Activated B cell treated with CpG ODN at 0.5 μM for 24 hours (primary cell): Measurements from ENCODE around the gene SYNDIG1. TPM values are rescaled to one million over a fixed set of nuclear protein-coding genes. Genes with fewer than 3 reads are reported as not detected.

Experiments
- ATAC-seq: fragments of 200-7000 bp; cut with Tn5 transposase; one replicate; pipeline ENCODE4 v1.10.0; 2021; ENCODE audit warnings: low read depth, mild to moderate bottlenecking, moderate library complexity
- CTCF ChIA-PET: fragments of 350-600 bp; sonication (Branson Sonifier 250); formaldehyde crosslinking; loops from one replicate; lab custom pipeline; 2021; ENCODE audit warnings: antibody characterized with exemption; lab: Charles Lee
- POLR2A ChIA-PET: fragments of 350-600 bp; sonication (Branson Sonifier 250); formaldehyde crosslinking; loops from one replicate; lab custom pipeline; 2021; ENCODE audit warnings: antibody characterized with exemption; lab: Charles Lee
- DNase-seq: peaks from one replicate; pipeline ENCODE4 v3.0.0; 2022
- H3K27ac Mint-ChIP-seq: one replicate; pipeline ENCODE4 v1.8.0; 2020; ENCODE audit warnings: mixed read lengths
- H3K27me3 Mint-ChIP-seq: one replicate; pipeline ENCODE4 v1.8.0; 2021; ENCODE audit warnings: mixed read lengths
- H3K36me3 Mint-ChIP-seq: one replicate; pipeline ENCODE4 v1.8.0; 2021; ENCODE audit warnings: low read depth, mixed read lengths
- H3K4me1 Mint-ChIP-seq: one replicate; pipeline ENCODE4 v1.8.0; 2021; ENCODE audit warnings: mixed read lengths
- H3K4me3 Mint-ChIP-seq: one replicate; pipeline ENCODE4 v1.8.0; 2020; ENCODE audit warnings: mild to moderate bottlenecking, mixed read lengths
- H3K9me3 Mint-ChIP-seq: one replicate; pipeline ENCODE4 v1.8.0; 2020; ENCODE audit warnings: mixed read lengths
- intact Hi-C: fragments of 100-400 bp; cut with micrococcal nuclease; formaldehyde crosslinking; loops from one replicate; pipeline ENCODE4 v1.15.1; 2024
- total RNA-seq: library from RNA; stranded (reverse); gene quantifications from 2 replicates; pipeline ENCODE4 v1.2.3, GENCODE V29; 2022
- TF ChIP-seq, protein P1 (sequence below): fragments of 200-600 bp; IDR thresholded peaks from one replicate; pipeline ENCODE4 v1.8.0; 2022; ENCODE audit warnings: antibody characterized with exemption, mild to moderate bottlenecking

Gene SYNDIG1
- total RNA-seq, 1 donor from 2014 or later: not detected

DNA sequence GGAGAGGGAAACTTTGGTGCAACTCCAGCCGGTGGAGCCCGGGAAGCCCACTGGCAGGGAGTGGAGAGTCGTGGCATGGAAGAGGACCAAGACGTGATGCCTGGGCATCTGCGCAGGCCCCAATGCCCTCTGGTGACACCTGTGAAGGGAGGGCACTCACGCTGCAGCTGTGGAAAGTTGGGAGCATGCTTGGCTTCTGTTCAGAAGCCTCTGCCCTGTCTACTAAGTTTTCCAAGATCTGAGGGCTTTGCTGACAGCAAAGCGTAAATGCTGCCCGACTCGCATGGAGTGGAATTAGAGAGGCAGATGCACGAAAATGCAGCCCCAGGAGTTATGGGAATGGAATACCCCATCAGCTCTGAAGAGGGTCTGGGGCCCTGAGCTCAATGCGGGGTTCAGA, 75.7 kb downstream of the SYNDIG1 start:
- TF ChIP-seq, protein P1, sequence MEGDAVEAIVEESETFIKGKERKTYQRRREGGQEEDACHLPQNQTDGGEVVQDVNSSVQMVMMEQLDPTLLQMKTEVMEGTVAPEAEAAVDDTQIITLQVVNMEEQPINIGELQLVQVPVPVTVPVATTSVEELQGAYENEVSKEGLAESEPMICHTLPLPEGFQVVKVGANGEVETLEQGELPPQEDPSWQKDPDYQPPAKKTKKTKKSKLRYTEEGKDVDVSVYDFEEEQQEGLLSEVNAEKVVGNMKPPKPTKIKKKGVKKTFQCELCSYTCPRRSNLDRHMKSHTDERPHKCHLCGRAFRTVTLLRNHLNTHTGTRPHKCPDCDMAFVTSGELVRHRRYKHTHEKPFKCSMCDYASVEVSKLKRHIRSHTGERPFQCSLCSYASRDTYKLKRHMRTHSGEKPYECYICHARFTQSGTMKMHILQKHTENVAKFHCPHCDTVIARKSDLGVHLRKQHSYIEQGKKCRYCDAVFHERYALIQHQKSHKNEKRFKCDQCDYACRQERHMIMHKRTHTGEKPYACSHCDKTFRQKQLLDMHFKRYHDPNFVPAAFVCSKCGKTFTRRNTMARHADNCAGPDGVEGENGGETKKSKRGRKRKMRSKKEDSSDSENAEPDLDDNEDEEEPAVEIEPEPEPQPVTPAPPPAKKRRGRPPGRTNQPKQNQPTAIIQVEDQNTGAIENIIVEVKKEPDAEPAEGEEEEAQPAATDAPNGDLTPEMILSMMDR: no peak
- CTCF ChIA-PET: no interaction called here
- intact Hi-C loops: no loop called here
- no peaks in the 10 kb centered on the region for H3K9me3 Mint-ChIP-seq
- H3K27me3 Mint-ChIP-seq: no peaks in the 10 kb centered on the region
- no peaks in the 10 kb centered on the region for H3K36me3 Mint-ChIP-seq
- DNase-seq (no peak), ATAC-seq (no peak)
- peaks cover 12% of the 10 kb centered on the region for H3K4me1 Mint-ChIP-seq
- H3K27ac Mint-ChIP-seq: no peak overlapping the region
- POLR2A ChIA-PET: no interaction called here
- no peak overlapping the region for H3K4me3 Mint-ChIP-seq

DNA sequence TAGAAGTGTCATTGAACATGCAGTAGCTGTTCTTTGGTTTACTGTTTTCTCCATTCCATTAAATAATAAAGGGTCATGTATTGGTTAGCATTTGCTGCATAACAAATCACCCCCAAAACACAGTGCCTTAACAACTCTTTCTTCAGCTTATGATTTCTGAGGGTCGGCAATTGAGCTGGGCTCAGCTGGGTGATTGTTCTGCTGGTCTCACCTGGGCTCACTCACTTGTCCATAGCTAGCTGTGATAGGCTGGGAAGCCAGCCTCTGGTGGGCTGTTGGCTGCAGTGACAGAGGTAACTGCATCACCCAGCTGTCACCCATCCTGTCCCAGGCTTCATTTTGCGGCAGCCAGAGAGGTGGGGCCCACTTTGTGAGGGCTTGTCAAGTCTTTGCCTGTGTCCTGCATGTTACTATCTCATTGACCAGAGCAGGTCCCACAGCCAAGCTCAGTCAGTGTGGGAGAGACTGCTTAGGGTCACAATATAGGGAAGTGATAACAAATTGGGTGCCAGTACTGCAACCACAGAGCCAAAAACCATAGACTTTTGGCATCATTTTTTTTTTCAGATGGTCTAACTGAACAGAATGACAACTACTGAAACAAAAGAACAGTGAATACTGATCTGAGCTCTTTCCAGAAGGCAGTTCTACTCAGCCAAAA, 76.9 kb downstream of the SYNDIG1 start:
- peaks cover 5% of the 10 kb centered on the region for H3K4me1 Mint-ChIP-seq
- CTCF ChIA-PET: no interaction called here
- no peak for DNase-seq
- TF ChIP-seq, protein P1: no peak
- intact Hi-C loops: no loop called here
- H3K36me3 Mint-ChIP-seq: no peaks in the 10 kb centered on the region
- no peak overlapping the region for H3K27ac Mint-ChIP-seq
- no peaks in the 10 kb centered on the region for H3K9me3 Mint-ChIP-seq
- no peak overlapping the region for H3K4me3 Mint-ChIP-seq
- POLR2A ChIA-PET: no interaction called here
- ATAC-seq: no peak
- H3K27me3 Mint-ChIP-seq: no peaks in the 10 kb centered on the region

DNA sequence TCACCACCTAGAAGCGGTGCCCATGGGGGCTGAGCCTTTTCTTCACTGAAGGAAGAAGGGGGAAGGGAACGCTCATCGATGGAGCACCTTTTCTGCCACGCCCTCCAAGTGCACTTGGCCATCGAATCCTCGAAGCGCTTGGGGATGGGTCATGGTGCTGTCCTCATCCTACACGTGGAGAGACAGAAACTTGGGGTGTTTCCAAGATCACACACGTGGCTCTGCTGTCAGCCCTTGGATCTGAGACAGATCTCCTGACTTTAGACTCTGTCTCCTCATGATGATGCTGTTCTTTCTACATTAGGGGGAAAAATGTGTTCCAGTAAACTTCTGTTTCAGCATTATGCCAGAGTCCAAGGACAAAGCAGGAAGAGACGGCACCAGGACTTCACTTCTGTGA, 78.5 kb downstream of the SYNDIG1 start:
- POLR2A ChIA-PET: no interaction called here
- TF ChIP-seq, protein P1: no peak
- H3K4me1 Mint-ChIP-seq: no peaks in the 10 kb centered on the region
- DNase-seq (no peak), ATAC-seq (no peak)
- no peak overlapping the region for H3K4me3 Mint-ChIP-seq
- H3K27ac Mint-ChIP-seq: no peak overlapping the region
- no peaks in the 10 kb centered on the region for H3K27me3 Mint-ChIP-seq
- intact Hi-C loops: no loop called here
- H3K36me3 Mint-ChIP-seq: no peaks in the 10 kb centered on the region
- CTCF ChIA-PET: no interaction called here
- no peaks in the 10 kb centered on the region for H3K9me3 Mint-ChIP-seq

DNA sequence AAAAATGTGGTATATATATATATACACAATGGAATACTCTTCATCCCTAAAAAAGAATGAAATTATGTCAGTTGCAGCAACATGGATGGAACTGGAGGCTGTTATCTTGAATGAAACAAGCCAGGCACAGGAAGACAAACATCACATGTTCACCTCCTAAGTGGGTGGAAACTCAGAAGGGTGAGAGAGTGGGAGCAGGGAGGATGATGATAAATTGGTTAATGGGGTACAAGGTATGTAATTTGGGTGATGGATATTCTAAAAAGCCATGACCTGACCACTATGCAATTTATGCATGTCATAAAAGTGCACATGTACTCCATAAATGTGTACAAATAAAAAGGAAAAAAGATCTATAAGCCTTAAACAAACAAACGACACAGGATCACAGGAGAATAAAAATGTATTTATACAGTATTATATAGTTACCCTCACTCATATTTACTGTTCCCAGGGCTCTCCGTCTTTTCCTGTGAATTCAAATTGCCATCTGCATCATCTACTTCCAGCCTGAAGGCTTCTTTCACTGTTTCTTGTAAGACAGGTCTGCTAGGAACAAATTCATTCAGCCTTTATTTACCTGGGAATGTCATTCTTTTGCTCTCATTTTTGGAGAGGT, 89.8 kb downstream of the SYNDIG1 start:
- intact Hi-C loops: no loop called here
- H3K36me3 Mint-ChIP-seq: no peaks in the 10 kb centered on the region
- ChIA-PET CTCF (no interaction called here), POLR2A (no interaction called here)
- DNase-seq (no peak), ATAC-seq (no peak)
- TF ChIP-seq, protein P1: no peak
- no peak overlapping the region for H3K27ac Mint-ChIP-seq
- no peak overlapping the region for H3K4me3 Mint-ChIP-seq
- peaks cover 6% of the 10 kb centered on the region for H3K9me3 Mint-ChIP-seq
- no peaks in the 10 kb centered on the region for H3K4me1 Mint-ChIP-seq
- H3K27me3 Mint-ChIP-seq: peaks cover 3% of the 10 kb centered on the region

DNA sequence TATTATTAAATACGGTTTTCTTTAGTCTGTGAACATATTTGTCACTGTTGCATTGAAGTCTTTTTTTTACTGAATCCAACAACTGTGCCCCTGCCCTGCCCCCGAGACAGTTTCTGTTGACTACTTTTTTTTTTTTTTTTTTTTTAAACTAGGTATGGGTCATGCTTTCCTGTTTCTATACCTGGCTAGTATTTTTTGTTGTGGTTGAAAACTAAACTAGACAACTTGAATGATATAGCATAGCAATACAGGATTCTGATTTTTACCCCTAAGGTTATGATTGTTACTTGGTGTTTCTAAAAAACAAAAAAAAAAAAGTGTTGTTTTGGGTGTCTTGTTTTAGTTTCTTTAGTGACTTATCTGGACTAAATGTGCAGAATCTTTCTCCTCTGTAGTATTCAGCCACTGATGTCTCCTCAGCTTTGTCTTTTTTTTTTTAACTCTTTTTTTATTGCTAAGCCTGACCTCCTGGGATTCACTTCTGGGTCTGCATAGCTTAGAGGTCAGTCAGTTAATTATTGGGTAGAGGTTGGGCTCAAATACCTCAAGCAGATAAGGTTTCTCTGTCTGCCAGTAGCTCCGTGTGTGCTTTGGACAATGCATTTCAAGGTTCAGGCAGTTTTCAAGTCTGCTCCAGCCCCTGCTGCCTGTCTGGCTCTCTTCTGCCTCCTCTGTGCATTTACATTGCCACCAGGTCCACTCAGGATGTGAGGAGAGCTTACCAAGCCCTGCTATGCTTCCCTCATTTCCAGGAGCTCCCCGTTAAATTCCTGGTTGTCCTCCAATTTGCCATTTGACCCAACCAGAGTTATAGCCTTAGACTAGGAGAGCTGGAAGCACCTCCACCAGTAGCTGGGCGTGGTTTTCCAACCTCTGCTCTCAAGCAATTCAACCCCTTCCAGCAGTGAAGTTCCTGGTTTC, 91.4 kb downstream of the SYNDIG1 start:
- CTCF ChIA-PET: no interaction called here
- no peak overlapping the region for H3K4me3 Mint-ChIP-seq
- DNase-seq (no peak), ATAC-seq (no peak)
- no peaks in the 10 kb centered on the region for H3K36me3 Mint-ChIP-seq
- H3K27ac Mint-ChIP-seq: no peak overlapping the region
- H3K4me1 Mint-ChIP-seq: no peaks in the 10 kb centered on the region
- H3K9me3 Mint-ChIP-seq: peaks cover 10% of the 10 kb centered on the region
- TF ChIP-seq, protein P1: no peak
- POLR2A ChIA-PET: no interaction called here
- intact Hi-C loops: no loop called here
- peaks cover 3% of the 10 kb centered on the region for H3K27me3 Mint-ChIP-seq
